Adrenal gland (tissue), 5 donors: ENCODE results near the gene OTOF.

Experiments
- POLR2A ChIP-seq, 2 donors: fragments of 450-650 bp; IDR thresholded peaks; one replicate each; pipeline ENCODE4 v1.6.1; 2017; ENCODE audit warnings: antibody characterized with exemption in 2 of 2, mild to moderate bottlenecking in 2 of 2, moderate library complexity in 1 of 2
- TF ChIP-seq, protein P1 (sequence below), 6 experiments: fragments of 450-650 bp in 4 of 6; fragments of 200-600 bp in 2 of 6; sonication (generic) in 1 of 6; IDR thresholded peaks; 1 replicate in 5 of 6; 2 replicates in 1 of 6; pipeline versions ENCODE4 v1.5.1 to v1.8.0; 2016 to 2021; ENCODE audit warnings: antibody characterized with exemption in 6 of 6, mild to moderate bottlenecking in 2 of 6, moderate library complexity in 1 of 6
- donor health status: DM: no; HTN: no; CAD: no.

DNA sequence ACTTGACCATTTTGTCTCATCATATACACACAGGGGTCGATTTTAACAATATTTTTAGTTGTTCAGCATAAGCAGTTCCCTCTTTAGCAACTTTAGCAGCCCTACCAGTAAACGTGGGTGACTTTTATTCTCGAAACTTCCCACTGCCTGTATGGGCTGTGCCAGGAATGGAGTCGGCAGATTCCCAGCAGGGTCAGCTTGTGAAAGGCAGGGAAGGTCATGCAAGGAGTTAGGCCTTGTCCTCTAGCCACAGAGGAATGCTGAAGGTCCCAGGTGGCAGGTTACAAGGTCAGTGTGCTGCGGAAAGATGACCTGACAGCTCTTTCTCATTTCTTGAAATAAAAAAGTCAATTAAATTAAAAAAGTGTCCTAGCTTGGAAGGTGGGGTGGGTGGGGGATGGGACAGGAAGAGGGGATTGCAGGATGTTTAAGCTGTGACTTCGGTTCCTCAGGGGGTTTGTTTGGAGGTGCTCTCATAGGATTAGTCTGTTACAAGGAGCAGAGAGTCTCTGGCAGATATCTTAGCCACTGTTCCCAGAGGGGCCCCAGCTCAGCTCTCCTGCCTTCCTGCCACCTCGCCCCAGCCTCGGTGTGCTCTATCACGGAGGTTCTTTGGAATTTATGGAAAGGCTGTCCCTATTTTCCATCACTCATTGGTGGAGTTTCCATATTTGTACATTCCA, 54.8 kb downstream of the OTOF start:
- TF ChIP-seq, protein P1, sequence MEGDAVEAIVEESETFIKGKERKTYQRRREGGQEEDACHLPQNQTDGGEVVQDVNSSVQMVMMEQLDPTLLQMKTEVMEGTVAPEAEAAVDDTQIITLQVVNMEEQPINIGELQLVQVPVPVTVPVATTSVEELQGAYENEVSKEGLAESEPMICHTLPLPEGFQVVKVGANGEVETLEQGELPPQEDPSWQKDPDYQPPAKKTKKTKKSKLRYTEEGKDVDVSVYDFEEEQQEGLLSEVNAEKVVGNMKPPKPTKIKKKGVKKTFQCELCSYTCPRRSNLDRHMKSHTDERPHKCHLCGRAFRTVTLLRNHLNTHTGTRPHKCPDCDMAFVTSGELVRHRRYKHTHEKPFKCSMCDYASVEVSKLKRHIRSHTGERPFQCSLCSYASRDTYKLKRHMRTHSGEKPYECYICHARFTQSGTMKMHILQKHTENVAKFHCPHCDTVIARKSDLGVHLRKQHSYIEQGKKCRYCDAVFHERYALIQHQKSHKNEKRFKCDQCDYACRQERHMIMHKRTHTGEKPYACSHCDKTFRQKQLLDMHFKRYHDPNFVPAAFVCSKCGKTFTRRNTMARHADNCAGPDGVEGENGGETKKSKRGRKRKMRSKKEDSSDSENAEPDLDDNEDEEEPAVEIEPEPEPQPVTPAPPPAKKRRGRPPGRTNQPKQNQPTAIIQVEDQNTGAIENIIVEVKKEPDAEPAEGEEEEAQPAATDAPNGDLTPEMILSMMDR (IDR thresholded peaks at IDR 0.05), result no peak
- TF ChIP-seq POLR2A (IDR thresholded peaks at IDR 0.05), result no peak
